AG09309 (cell line): ENCODE measurements around the gene WDR5.
"Not testable (repeated sequence)": the region's sequence is repeated elsewhere in the genome, so short reads cannot be mapped to it uniquely, and the experiment has no call there.

Experiments used
- DNase-seq: peaks from one replicate; pipeline ENCODE4 v3.0.0-alpha.2; 2010; ENCODE audit warnings: low read depth
- H3K4me3 ChIP-seq: 2 replicates; pipeline ENCODE4 v1.5.1; 2011; ENCODE audit warnings: mild to moderate bottlenecking, low read depth, low read length, moderate library complexity; ENCODE audit not compliant: control insufficient read depth
- CTCF ChIP-seq: IDR thresholded peaks from 2 replicates; pipeline ENCODE4 v1.5.1; 2011; ENCODE audit warnings: mild to moderate bottlenecking, low read depth, low read length, inconsistent platforms; ENCODE audit not compliant: insufficient read depth, control insufficient read depth; ENCODE audit errors: missing control alignments

The WDR5 gene

GRCh38 chr9:134101623-134102149, 34.2 kb upstream of the WDR5 start:
- no peak for TF ChIP-seq CTCF
- no peak for DNase-seq

GRCh38 chr9:134103391-134103998, 32.4 kb upstream of the WDR5 start:
- DNase-seq: no peak
- TF ChIP-seq CTCF: no peak
- H3K4me3 ChIP-seq: no peak overlapping the region

More at GRCh38 chr9:134101623-134102149, 34.2 kb upstream of the WDR5 start:
- no peak overlapping the region for H3K4me3 ChIP-seq

GRCh38 chr9:134111064-134111463, 24.8 kb upstream of the WDR5 start:
- no peak for TF ChIP-seq CTCF
- no peak overlapping the region for H3K4me3 ChIP-seq
- DNase-seq: no peak

GRCh38 chr9:134112561-134112960, 23.3 kb upstream of the WDR5 start:
- H3K4me3 ChIP-seq: no peak overlapping the region
- TF ChIP-seq CTCF: no peak

GRCh38 chr9:134118972-134119371, 16.9 kb upstream of the WDR5 start:
- not testable (repeated sequence) for DNase-seq, H3K4me3 ChIP-seq

More at GRCh38 chr9:134112561-134112960, 23.3 kb upstream of the WDR5 start:
- no peak for DNase-seq

GRCh38 chr9:134123764-134124128, 12.1 kb upstream of the WDR5 start:
- no peak for TF ChIP-seq CTCF
- no peak overlapping the region for H3K4me3 ChIP-seq
- no peak for DNase-seq

GRCh38 chr9:134125413-134126095, 10.3 kb upstream of the WDR5 start:
- no peak for TF ChIP-seq CTCF
- no peak for DNase-seq
- H3K4me3 ChIP-seq: no peak overlapping the region
